H54 (cell line): ENCODE measurements around the gene FGFR2.
"Not testable (repeated sequence)": the region's sequence is repeated elsewhere in the genome, so short reads cannot be mapped to it uniquely, and the experiment has no call there.

Source experiments
- DNase-seq: peaks from one replicate; pipeline ENCODE4 v3.0.0; 2011; ENCODE audit warnings: low spot score, mixed read lengths; ENCODE audit not compliant: insufficient read length
- FAIRE-seq: peaks from 3 replicates; lab custom pipeline; 2011; peaks lifted over from hg19 to GRCh38; lab: Jason Lieb, UNC
- POLR2A ChIP-seq: IDR thresholded peaks from 2 replicates; pipeline ENCODE4 v1.6.1; 2011; ENCODE audit warnings: low read depth, mild to moderate bottlenecking, low read length

Gene FGFR2

DNA sequence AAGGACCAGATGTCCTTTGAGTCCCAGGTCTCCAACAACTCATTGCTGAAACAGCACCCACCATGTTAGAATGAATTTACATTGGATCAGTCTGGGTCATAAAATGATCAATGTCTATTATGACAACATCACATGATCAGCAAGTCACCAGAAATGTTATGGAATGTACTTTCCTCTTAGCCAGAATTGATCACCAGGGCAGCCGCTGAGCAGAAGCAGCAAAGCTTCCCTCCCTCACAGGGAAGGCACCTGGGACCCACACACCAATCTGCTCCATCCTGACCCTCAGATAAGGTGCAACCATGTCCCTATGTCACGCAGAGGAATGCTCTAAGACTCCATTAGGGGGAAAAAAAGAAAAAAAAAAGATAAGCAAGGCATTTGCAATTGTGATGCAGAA lies 30.0 kb downstream of the FGFR2 start:
- FAIRE-seq: no peak

GRCh38 chr10:121567569-121567968 lies 30.7 kb downstream of the FGFR2 start:
- no peak for FAIRE-seq
- no peak for TF ChIP-seq POLR2A
- no peak for DNase-seq

More for the DNA sequence above, 30.0 kb downstream of the FGFR2 start:
- TF ChIP-seq POLR2A: no peak
- DNase-seq: no peak

GRCh38 chr10:121566755-121567154 lies 31.5 kb downstream of the FGFR2 start:
- no peak for TF ChIP-seq POLR2A
- FAIRE-seq (no peak), DNase-seq (no peak)

- FAIRE-seq (no peak), DNase-seq (no peak)
- TF ChIP-seq POLR2A: no peak
These were observed 38.8 kb downstream of the FGFR2 start for GRCh38 chr10:121559326-121560026.

DNA sequence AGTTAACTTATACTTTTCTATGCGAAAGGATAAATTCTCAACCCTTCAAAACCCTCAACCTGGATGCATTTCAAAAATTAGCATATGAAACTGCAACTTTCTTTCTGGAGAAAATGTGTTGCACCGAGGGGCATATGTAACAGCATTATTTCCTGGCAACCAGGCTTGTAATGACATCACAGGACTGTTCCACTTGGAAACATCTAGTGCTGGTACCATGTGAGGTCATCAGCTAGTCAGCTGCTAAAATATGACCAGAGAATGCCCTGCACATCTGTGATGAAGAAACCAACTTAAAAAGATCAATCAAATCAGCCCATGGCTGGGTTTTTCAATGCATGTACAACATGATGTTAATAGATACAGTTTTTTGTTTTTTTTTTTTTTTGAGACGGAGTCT lies 40.0 kb downstream of the FGFR2 start:
- DNase-seq: no peak
- TF ChIP-seq POLR2A: no peak
- no peak for FAIRE-seq

DNA sequence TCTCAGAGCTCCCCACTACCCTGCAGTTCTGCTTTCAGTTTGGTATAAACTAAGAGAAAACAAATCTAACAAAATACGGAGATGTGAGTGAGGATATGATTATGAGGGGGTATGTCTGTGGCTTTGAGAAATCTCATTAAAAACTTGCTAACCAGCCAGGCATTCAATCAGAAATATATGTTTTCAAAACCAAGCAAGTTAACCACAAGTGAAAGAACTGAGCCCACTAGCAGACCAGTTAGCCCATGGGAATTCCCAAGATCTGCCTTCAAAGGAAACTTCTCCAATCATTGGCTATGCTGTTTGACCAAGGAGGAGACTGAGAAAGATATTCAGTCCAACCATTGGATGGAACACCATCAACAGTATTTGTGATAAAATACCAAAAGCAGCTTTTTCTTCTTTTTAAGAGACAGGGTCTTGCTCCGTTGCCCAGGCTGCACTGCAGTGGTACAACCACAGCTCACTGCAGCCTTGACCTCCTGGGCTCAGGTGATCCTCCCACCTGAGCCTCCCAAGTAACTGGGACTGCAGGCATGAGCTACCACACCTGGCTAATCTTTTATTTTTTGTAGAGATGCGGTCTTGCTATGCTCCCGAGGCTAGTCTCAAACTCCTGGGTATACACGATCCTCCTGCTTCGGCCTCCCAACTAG lies 41.2 kb downstream of the FGFR2 start:
- no peak for FAIRE-seq
- DNase-seq: no peak
- TF ChIP-seq POLR2A: no peak

DNA sequence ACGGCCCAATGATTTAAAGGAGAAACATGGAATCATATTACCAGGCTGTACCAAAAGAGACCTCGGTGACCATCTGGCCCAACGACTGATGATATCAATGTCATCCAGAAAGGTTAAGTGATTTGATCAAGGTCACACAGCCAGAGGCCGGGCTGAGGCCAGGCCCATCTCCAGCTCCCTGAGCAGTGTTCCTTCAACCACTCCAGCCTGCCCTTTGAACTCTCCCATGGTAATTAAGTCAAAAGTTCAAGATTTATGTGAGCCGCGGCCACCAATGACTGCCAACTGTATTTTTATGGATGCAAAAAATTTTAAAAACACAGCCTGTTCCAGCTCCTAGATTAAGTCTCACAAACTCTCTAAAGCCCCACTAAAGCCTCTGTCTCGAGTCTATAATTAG lies 41.8 kb downstream of the FGFR2 start:
- no peak for FAIRE-seq
- no peak for DNase-seq
- TF ChIP-seq POLR2A: no peak

GRCh38 chr10:121554916-121555315 lies 43.3 kb downstream of the FGFR2 start:
- FAIRE-seq, DNase-seq: not testable (repeated sequence)

- no peak for TF ChIP-seq POLR2A
- FAIRE-seq: no peak
- no peak for DNase-seq
These were observed 44.6 kb downstream of the FGFR2 start for GRCh38 chr10:121553511-121554264.

DNA sequence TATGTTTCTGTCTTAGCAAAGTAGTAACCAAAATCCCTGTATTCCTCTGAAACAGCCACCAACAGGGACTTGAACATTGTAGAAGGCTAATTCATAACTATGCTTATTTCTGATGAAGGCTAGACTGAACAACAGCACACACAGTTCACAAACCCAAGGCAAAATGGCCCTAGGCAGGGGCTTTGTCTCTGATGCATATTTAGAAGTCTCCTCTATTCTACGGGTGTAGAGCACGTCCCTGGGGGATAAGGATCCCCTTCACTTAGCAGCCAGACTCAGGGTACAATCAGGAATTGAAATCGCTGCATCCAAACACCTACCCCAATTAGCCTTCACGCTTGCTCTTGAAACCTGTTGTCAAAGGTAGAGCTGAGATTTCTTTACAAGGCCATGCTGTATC lies 45.5 kb downstream of the FGFR2 start:
- no peak for FAIRE-seq
- TF ChIP-seq POLR2A: no peak
- no peak for DNase-seq

- no peak for TF ChIP-seq POLR2A
- FAIRE-seq: no peak
- DNase-seq: no peak
These were observed 46.9 kb downstream of the FGFR2 start for GRCh38 chr10:121551210-121551885.

DNA sequence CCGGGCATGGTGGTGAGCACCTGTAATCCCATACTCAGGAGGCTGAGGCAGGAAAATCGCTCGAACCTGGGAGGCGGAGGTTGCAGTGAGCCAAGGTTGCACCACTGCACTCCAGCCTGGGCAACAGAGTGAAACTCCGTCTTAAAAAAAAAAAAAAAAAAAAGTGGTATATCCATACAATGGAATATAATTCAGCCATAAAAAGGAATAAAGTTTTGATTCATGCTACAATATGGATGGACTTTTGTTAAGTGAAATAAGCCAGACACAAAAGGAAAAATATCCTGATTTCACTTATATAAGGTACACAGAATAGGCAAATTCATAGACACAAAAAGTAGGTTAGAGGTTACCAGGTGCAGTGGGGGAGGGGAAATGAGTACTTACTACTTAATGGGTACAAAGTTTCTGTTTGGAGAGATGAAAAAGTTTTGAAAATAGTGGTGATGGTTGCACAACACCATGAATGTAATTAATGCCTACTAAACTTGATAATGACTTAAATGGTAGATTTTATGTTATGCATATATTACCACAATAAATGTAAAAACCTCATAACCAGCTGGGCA lies 53.9 kb downstream of the FGFR2 start:
- TF ChIP-seq POLR2A: no peak
- no peak for FAIRE-seq
- no peak for DNase-seq

DNA sequence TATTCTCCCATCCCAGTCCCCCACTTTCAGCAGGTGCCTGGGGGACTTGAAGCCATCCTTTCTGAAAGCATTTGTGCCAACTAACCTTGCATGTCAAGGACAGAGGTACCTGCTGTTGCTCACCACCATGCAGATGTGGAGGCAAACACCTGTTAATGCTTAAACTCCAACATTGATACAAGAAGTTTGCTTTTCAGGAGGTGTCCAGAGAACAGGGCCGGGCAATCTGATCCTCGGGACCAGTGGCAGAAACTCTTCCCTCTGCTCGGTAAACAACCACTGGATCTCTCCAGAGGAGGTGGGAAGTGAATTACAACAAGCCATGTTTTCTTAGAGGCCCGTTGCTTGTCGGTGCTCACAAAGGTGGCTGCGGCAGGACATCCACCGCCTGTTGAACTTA lies 54.7 kb downstream of the FGFR2 start:
- DNase-seq: no peak
- FAIRE-seq: no peak
- TF ChIP-seq POLR2A: no peak

- DNase-seq (no peak), FAIRE-seq (no peak)
- TF ChIP-seq POLR2A: no peak
These were observed 56.7 kb downstream of the FGFR2 start for GRCh38 chr10:121541450-121542120.
